Large intestine (tissue), 3 donors: ENCODE measurements around the gene MYL9. TPM values are rescaled to one million over a fixed set of nuclear protein-coding genes. Genes with fewer than 3 reads are reported as not detected.

Experiments
- DNase-seq, 2 donors: peaks; one replicate each; pipeline versions ENCODE4 v3.0.0 to v3.0.0-alpha.2; 2013
- H3K27ac ChIP-seq: one replicate; pipeline ENCODE4 v1.5.1; 2013; ENCODE audit warnings: low read length
- H3K27me3 ChIP-seq: 2 replicates; pipeline ENCODE4 v1.6.1; 2013; ENCODE audit warnings: low read length; ENCODE audit not compliant: control insufficient read depth, insufficient read depth
- H3K36me3 ChIP-seq: 2 replicates; pipeline ENCODE4 v1.6.1; 2013; ENCODE audit warnings: low read length; ENCODE audit not compliant: control insufficient read depth, insufficient read depth
- H3K4me1 ChIP-seq: one replicate; pipeline ENCODE4 v1.6.1; 2013; ENCODE audit warnings: low read length; ENCODE audit not compliant: control insufficient read depth, insufficient read depth
- H3K4me3 ChIP-seq: one replicate; pipeline ENCODE4 v1.5.1; 2013; ENCODE audit warnings: low read length
- H3K9me3 ChIP-seq: one replicate; pipeline ENCODE4 v1.6.1; 2013; ENCODE audit warnings: mild to moderate bottlenecking, low read depth, low read length, moderate library complexity; ENCODE audit not compliant: control insufficient read depth
- WGBS: methylation state at CpG from one replicate; pipeline ENCODE4 v1.1.5; 2013; ENCODE audit warnings: low lambda C conversion rate; ENCODE audit not compliant: insufficient coverage; 5-methylcytosine and 5-hydroxymethylcytosine counted together
- polyA plus RNA-seq: library from polyadenylated mRNA; unstranded; fragments of 120-200 nt; gene quantifications from one replicate; pipeline ENCODE4 v1.2.1, GENCODE V29; 2013

Gene MYL9
- polyA plus RNA-seq, 1 donor = 537 TPM

- WGBS = 93% methylated on average over 2 of the region's 3 CpGs
- DNase-seq = no peak
Observed at GRCh38 chr20:36523341-36523740, 18.0 kb upstream of the MYL9 start.

GRCh38 chr20:36525620-36526365, 15.5 kb upstream of the MYL9 start:
- WGBS = no CpG with 5 or more reads among the region's 17 CpGs
- no peaks in the 10 kb centered on the region for H3K4me1 ChIP-seq
- no peak for DNase-seq
- peaks cover 66% of the 10 kb centered on the region for H3K36me3 ChIP-seq
- no peak overlapping the region for H3K4me3 ChIP-seq
- H3K27me3 ChIP-seq = no peaks in the 10 kb centered on the region
- H3K9me3 ChIP-seq = peaks cover 3% of the 10 kb centered on the region
- no peak overlapping the region for H3K27ac ChIP-seq

More at GRCh38 chr20:36523341-36523740, 18.0 kb upstream of the MYL9 start:
- Histone ChIP-seq H3K4me3 (no peak overlapping the region), H3K36me3 (peaks cover 66% of the 10 kb centered on the region), H3K9me3 (peaks cover 3% of the 10 kb centered on the region), H3K27me3 (no peaks in the 10 kb centered on the region), H3K27ac (no peak overlapping the region), H3K4me1 (no peaks in the 10 kb centered on the region)

GRCh38 chr20:36526521-36527011, 14.8 kb upstream of the MYL9 start:
- Histone ChIP-seq H3K4me3 (no peak overlapping the region), H3K27me3 (no peaks in the 10 kb centered on the region), H3K36me3 (peaks cover 60% of the 10 kb centered on the region), H3K27ac (no peak overlapping the region), H3K4me1 (no peaks in the 10 kb centered on the region), H3K9me3 (peaks cover 3% of the 10 kb centered on the region)
- DNase-seq = no peak
- WGBS = no CpG with 5 or more reads among the region's 29 CpGs

- no CpG with 5 or more reads among the region's 32 CpGs for WGBS
- H3K9me3 ChIP-seq = peaks cover 3% of the 10 kb centered on the region
- H3K27ac ChIP-seq = no peak overlapping the region
- H3K4me1 ChIP-seq = no peaks in the 10 kb centered on the region
- no peak overlapping the region for H3K4me3 ChIP-seq
- H3K27me3 ChIP-seq = no peaks in the 10 kb centered on the region
- H3K36me3 ChIP-seq = peaks cover 52% of the 10 kb centered on the region
- DNase-seq = no peak
Observed at GRCh38 chr20:36527331-36528125, 13.8 kb upstream of the MYL9 start.

- WGBS = no CpG with 5 or more reads among the region's 18 CpGs
- no peak overlapping the region for H3K27ac ChIP-seq
- no peak overlapping the region for H3K4me3 ChIP-seq
- no peak for DNase-seq
- no peaks in the 10 kb centered on the region for H3K27me3 ChIP-seq
- H3K36me3 ChIP-seq = peaks cover 45% of the 10 kb centered on the region
- peaks cover 3% of the 10 kb centered on the region for H3K9me3 ChIP-seq
- no peaks in the 10 kb centered on the region for H3K4me1 ChIP-seq
Observed at GRCh38 chr20:36528176-36528874, 13.0 kb upstream of the MYL9 start.

- Histone ChIP-seq H3K36me3 (peaks cover 41% of the 10 kb centered on the region), H3K27me3 (no peaks in the 10 kb centered on the region), H3K4me1 (no peaks in the 10 kb centered on the region), H3K4me3 (no peak overlapping the region), H3K27ac (no peak overlapping the region), H3K9me3 (peaks cover 3% of the 10 kb centered on the region)
- DNase-seq = no peak
- WGBS = no CpG with 5 or more reads among the region's 14 CpGs
Observed at GRCh38 chr20:36528875-36529417, 12.4 kb upstream of the MYL9 start.

- H3K9me3 ChIP-seq = no peaks in the 10 kb centered on the region
- H3K27ac ChIP-seq = no peak overlapping the region
- peaks cover 13% of the 10 kb centered on the region for H3K36me3 ChIP-seq
- DNase-seq = no peak
- WGBS = no CpG with 5 or more reads among the region's 10 CpGs
- H3K27me3 ChIP-seq = no peaks in the 10 kb centered on the region
- no peaks in the 10 kb centered on the region for H3K4me1 ChIP-seq
- H3K4me3 ChIP-seq = no peak overlapping the region
Observed at GRCh38 chr20:36532388-36532787, 8.9 kb upstream of the MYL9 start.

GRCh38 chr20:36532822-36533221, 8.5 kb upstream of the MYL9 start:
- Histone ChIP-seq H3K36me3 (peaks cover 9% of the 10 kb centered on the region), H3K27me3 (no peaks in the 10 kb centered on the region), H3K9me3 (no peaks in the 10 kb centered on the region), H3K4me3 (no peak overlapping the region), H3K4me1 (no peaks in the 10 kb centered on the region), H3K27ac (no peak overlapping the region)
- WGBS = no CpG with 5 or more reads among the region's 3 CpGs
- DNase-seq = no peak

- Histone ChIP-seq H3K4me1 (peaks cover 7% of the 10 kb centered on the region), H3K27me3 (no peaks in the 10 kb centered on the region), H3K36me3 (no peaks in the 10 kb centered on the region), H3K27ac (no peak overlapping the region), H3K4me3 (no peak overlapping the region), H3K9me3 (peaks cover 4% of the 10 kb centered on the region)
- no peak for DNase-seq
- 94% methylated on average over 2 of the region's 11 CpGs for WGBS
Observed at GRCh38 chr20:36538026-36538722, 3.1 kb upstream of the MYL9 start.
